Osteoblast (primary cell): ENCODE results near the gene GPR132. TPM values are rescaled to one million over a fixed set of nuclear protein-coding genes. Genes with fewer than 3 reads are reported as not detected.

Experiments used
- DNase-seq: peaks from one replicate; pipeline ENCODE4 v3.0.0; 2011; ENCODE audit warnings: low spot score, mixed read lengths; ENCODE audit not compliant: insufficient read length; ENCODE audit errors: missing footprints
- H2AFZ ChIP-seq: 2 replicates; pipeline ENCODE4 v1.6.0; 2011; ENCODE audit warnings: mild to moderate bottlenecking, low read length
- H3K27ac ChIP-seq: 2 replicates; pipeline ENCODE4 v1.5.1; 2011; ENCODE audit warnings: mild to moderate bottlenecking, low read depth, low read length, moderate library complexity
- H3K27me3 ChIP-seq: 2 replicates; pipeline ENCODE4 v1.6.0; 2012; ENCODE audit warnings: mild to moderate bottlenecking, control low read depth, inconsistent platforms, low read length, moderate library complexity; ENCODE audit not compliant: insufficient read depth
- H3K36me3 ChIP-seq: 2 replicates; pipeline ENCODE4 v1.5.1; 2011; ENCODE audit warnings: mild to moderate bottlenecking, low read length, control low read depth, moderate library complexity; ENCODE audit not compliant: insufficient read depth
- H3K4me1 ChIP-seq: 2 replicates; pipeline ENCODE4 v1.5.1; 2011; ENCODE audit warnings: mild to moderate bottlenecking, low read length, control low read depth, moderate library complexity; ENCODE audit not compliant: insufficient read depth
- H3K4me2 ChIP-seq: 2 replicates; pipeline ENCODE4 v1.6.0; 2011; ENCODE audit warnings: mild to moderate bottlenecking, low read length; ENCODE audit not compliant: insufficient read depth
- H3K4me3 ChIP-seq: fragments of 200-600 bp; sonication (generic); 3 replicates; pipeline ENCODE4 v1.5.1; 2012; ENCODE audit warnings: mild to moderate bottlenecking, low read length, inconsistent platforms; ENCODE audit not compliant: insufficient read depth
- H3K79me2 ChIP-seq: 2 replicates; pipeline ENCODE4 v1.6.0; 2012; ENCODE audit warnings: mild to moderate bottlenecking, low read length, control low read depth, inconsistent platforms; ENCODE audit not compliant: insufficient read depth
- H3K9me3 ChIP-seq: 2 replicates; pipeline ENCODE4 v1.5.1; 2011; ENCODE audit warnings: low read depth, low read length, control low read depth
- H4K20me1 ChIP-seq: 2 replicates; pipeline ENCODE4 v1.6.0; 2012; ENCODE audit warnings: mild to moderate bottlenecking, low read length, control low read depth; ENCODE audit not compliant: insufficient read depth
- total RNA-seq: library from RNA; depleted of rRNA; stranded (reverse); fragments of >200 nt; gene quantifications from 2 replicates; pipeline ENCODE4 v1.2.3, GENCODE V29; 2012
- TF ChIP-seq, protein P1 (sequence below): IDR thresholded peaks from 2 replicates; pipeline ENCODE4 v1.5.1; 2011; ENCODE audit warnings: mild to moderate bottlenecking, low read depth, low read length, moderate library complexity; ENCODE audit errors: extremely low read depth

GPR132 gene
- total RNA-seq, 1 donor: under 0.01 TPM

DNA sequence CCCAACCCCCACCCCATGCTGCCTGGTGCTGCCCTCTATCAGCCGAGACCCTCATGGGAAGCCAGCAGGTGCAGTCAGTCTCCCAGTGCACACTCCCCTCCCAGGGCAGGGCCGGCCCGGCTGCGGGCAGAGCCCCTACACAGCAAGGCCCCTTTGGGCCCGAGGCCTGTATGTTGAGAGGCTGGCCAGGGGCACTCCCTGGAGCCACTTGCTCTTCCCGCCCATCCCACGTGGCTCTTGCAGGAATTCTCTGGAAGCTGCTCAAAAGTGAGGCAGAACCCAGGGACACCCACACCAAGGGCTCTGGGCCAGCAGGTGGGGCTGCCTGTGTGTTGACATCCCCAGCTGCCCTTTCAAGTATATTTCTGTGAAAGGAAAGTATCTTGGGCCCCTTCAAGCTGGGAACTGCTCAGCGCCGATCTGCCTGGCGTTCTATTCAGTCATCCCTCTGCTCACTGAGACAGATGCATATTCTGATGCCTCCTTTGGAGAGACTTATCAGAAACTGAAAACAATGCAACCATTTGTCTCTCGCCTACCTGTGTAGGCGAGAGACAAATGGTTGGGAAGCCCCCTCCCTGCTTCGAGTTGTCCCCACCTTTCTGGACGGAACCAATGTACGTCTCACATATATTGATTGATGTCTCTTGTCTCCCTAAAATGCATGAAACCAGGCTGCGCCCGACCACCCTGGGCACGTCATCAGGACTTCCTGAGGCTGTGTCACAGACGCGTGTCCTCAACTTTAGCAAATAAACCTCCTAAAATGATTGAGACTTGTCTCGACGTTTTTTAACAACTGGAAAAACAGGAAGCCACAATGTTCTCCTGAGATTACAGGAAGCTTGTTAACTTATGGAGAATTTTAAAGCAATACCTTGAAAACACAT lies 6.0 kb downstream of the GPR132 start:
- H4K20me1 ChIP-seq: no peaks in the 10 kb centered on the region
- H3K4me3 ChIP-seq: no peak overlapping the region
- TF ChIP-seq, protein P1, sequence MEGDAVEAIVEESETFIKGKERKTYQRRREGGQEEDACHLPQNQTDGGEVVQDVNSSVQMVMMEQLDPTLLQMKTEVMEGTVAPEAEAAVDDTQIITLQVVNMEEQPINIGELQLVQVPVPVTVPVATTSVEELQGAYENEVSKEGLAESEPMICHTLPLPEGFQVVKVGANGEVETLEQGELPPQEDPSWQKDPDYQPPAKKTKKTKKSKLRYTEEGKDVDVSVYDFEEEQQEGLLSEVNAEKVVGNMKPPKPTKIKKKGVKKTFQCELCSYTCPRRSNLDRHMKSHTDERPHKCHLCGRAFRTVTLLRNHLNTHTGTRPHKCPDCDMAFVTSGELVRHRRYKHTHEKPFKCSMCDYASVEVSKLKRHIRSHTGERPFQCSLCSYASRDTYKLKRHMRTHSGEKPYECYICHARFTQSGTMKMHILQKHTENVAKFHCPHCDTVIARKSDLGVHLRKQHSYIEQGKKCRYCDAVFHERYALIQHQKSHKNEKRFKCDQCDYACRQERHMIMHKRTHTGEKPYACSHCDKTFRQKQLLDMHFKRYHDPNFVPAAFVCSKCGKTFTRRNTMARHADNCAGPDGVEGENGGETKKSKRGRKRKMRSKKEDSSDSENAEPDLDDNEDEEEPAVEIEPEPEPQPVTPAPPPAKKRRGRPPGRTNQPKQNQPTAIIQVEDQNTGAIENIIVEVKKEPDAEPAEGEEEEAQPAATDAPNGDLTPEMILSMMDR: no peak
- H3K27ac ChIP-seq: no peak overlapping the region
- no peaks in the 10 kb centered on the region for H3K9me3 ChIP-seq
- H3K27me3 ChIP-seq: no peaks in the 10 kb centered on the region
- no peaks in the 10 kb centered on the region for H3K79me2 ChIP-seq
- DNase-seq: peak; percentile 85
- H3K4me1 ChIP-seq: no peaks in the 10 kb centered on the region
- no peak overlapping the region for H3K4me2 ChIP-seq
- no peak overlapping the region for H2AFZ ChIP-seq
- H3K36me3 ChIP-seq: no peaks in the 10 kb centered on the region

DNA sequence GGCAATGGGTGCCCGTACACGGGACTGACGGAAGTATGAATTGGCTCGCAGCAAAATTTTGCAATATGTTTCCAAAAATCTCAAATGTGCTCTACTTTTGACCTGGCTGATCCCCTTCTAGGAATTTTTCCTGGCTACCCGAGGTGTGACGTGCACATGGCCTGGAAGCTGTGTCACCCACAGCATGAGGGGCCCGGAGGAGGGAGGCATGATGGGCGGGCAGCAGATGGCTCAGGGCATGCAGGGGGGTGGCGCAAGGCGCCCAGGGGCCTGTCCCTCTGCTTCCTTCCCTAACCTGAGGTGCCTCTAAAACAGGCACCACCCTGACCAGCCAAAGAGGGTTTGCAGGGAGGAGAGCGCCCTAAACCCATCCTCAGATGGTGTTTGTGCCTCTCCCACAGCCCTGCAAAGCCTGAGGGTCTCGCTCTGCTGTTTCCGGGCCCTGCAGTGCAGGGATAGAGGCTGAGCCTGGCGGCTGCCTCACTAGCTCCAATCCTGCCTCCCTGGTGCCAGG lies 6.7 kb downstream of the GPR132 start:
- TF ChIP-seq, protein P1: no peak
- H3K27ac ChIP-seq: no peak overlapping the region
- H2AFZ ChIP-seq: no peak overlapping the region
- no peaks in the 10 kb centered on the region for H3K36me3 ChIP-seq
- H3K27me3 ChIP-seq: no peaks in the 10 kb centered on the region
- DNase-seq: peak; percentile 47
- H3K79me2 ChIP-seq: no peaks in the 10 kb centered on the region
- H4K20me1 ChIP-seq: no peaks in the 10 kb centered on the region
- H3K4me3 ChIP-seq: no peak overlapping the region
- H3K4me1 ChIP-seq: no peaks in the 10 kb centered on the region
- no peak overlapping the region for H3K4me2 ChIP-seq
- H3K9me3 ChIP-seq: no peaks in the 10 kb centered on the region

DNA sequence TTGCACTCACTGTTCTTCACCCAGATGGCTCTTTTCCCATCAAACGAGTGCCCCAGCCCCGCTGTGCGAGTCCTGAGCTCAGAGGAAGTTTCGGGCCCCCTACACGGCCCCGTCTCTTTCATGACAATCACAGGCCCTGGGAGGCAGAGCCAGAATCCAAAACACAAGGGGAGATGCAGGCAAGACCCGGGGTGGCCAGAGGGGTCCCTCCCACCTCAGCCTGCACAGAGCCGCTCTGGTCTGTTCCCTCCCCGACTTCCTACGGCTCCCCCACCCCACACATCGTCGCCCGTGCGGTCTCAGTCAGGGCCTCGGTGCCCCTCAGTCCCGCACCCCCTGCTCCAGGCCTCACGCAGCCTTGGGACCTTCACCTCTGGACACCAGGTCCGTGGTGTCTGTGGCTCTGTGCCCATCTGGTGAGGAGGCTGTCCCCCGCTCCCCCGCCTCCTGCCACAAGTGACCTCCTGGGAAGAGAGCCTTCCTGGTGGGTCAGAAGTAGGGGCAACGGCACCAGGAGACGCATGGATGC lies 8.9 kb downstream of the GPR132 start:
- H3K79me2 ChIP-seq: no peaks in the 10 kb centered on the region
- no peaks in the 10 kb centered on the region for H4K20me1 ChIP-seq
- no peaks in the 10 kb centered on the region for H3K9me3 ChIP-seq
- no peak overlapping the region for H3K27ac ChIP-seq
- H3K27me3 ChIP-seq: no peaks in the 10 kb centered on the region
- no peaks in the 10 kb centered on the region for H3K36me3 ChIP-seq
- no peaks in the 10 kb centered on the region for H3K4me1 ChIP-seq
- no peak overlapping the region for H3K4me3 ChIP-seq
- TF ChIP-seq, protein P1: no peak
- no peak overlapping the region for H3K4me2 ChIP-seq
- peak; percentile 65 for DNase-seq
- H2AFZ ChIP-seq: no peak overlapping the region

DNA sequence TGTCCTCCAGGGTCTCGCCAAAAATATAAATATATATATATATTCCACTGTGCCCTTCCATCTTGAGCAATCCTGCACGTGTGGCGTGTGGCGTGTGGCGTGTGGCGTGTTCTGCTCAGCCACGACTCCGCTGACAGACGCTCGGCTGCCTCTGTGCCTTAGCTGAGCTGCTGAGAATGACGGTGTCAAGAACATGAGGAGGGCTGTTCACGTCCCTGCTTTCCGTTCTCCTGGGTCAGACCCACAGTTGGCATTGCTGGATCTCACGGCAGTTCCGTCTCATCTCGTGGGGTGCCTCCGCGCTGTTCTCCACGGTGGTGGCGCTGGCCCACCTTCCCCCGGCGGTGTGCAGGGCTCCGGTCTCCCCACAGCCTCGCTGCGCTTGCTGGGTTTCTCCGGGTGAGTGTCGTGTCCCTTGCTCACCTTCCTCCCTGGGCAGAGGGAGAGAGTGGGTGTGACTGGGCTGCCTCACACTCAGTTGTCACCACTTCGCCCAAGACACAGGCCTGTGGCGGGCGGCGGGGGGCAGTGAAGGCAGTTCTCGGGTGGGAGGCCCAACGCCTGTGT lies 9.4 kb downstream of the GPR132 start:
- Histone ChIP-seq H2AFZ (no peak overlapping the region), H3K4me3 (no peak overlapping the region), H3K79me2 (no peaks in the 10 kb centered on the region), H3K4me2 (no peak overlapping the region), H3K4me1 (no peaks in the 10 kb centered on the region), H4K20me1 (no peaks in the 10 kb centered on the region), H3K36me3 (no peaks in the 10 kb centered on the region), H3K9me3 (no peaks in the 10 kb centered on the region), H3K27ac (no peak overlapping the region), H3K27me3 (no peaks in the 10 kb centered on the region)
- peak; percentile 35 for DNase-seq
- TF ChIP-seq, protein P1: no peak
